ENCODE data around the gene COBLL1.

The COBLL1 gene

DNA sequence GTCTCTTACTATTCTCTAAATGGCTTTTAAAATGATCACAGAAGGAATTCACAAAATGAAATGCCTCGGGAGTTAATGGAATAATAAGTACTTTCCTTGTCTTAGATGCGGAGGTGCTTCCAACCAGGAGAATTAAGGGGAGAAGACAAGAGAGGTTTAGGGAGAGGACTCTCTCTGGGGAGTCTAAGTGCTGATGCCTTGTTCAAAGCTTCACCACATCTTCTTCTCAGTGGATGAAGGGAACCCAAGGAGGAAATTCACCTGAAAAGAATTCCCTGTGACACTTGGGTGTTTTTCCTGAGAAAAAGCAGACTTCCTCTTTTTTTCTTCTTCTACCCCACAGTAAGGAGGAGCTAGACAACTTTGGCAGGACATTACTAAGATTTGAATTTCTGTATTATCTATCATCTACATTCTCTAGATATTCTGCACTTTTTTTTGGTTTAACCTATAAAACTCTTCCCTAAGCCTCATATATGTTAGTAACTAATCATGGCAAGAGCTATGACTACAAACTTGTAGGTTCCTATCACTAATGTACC, 150.2 kb downstream of the COBLL1 start:
- no peaks in the 10 kb centered on the region for H3K36me3 ChIP-seq
- no peaks in the 10 kb centered on the region for H3K9me3 ChIP-seq
- no peak for TF ChIP-seq Cebpa-rat (IDR thresholded peaks at IDR 0.05)
- no peaks in the 10 kb centered on the region for H3K27me3 ChIP-seq
- H3K4me2 ChIP-seq = no peak overlapping the region
- no peak overlapping the region for H3K9ac ChIP-seq
- no peak overlapping the region for H3K4me3 ChIP-seq
- no peaks in the 10 kb centered on the region for H3K4me1 ChIP-seq
- no peak overlapping the region for H3K27ac ChIP-seq
- no peaks in the 10 kb centered on the region for H4K20me1 ChIP-seq

DNA sequence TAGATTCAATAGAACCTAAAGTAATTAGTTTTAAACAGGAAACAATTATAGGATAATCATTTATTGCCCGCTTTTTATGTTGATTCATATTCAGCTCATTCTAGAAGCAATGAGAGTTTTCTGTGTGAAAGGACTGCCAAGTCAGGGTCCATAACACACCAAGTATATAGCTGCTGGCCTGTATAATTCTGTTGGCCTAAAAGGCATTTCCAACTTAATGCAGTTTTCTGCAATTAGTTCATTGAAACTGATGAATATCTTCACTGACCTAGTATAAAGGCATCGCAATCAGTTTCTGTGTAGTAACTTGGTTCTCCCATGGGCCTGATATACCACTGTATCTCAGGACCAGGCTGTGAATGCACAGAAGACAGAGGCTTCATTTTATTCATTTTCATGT, 151.3 kb downstream of the COBLL1 start:
- Histone ChIP-seq H4K20me1 (no peaks in the 10 kb centered on the region), H3K27me3 (no peaks in the 10 kb centered on the region), H3K9me3 (no peaks in the 10 kb centered on the region), H3K4me3 (no peak overlapping the region), H3K27ac (no peak overlapping the region), H3K4me1 (no peaks in the 10 kb centered on the region), H3K4me2 (no peak overlapping the region), H3K36me3 (no peaks in the 10 kb centered on the region), H3K9ac (no peak overlapping the region)
- TF ChIP-seq Cebpa-rat (IDR thresholded peaks at IDR 0.05) = no peak

DNA sequence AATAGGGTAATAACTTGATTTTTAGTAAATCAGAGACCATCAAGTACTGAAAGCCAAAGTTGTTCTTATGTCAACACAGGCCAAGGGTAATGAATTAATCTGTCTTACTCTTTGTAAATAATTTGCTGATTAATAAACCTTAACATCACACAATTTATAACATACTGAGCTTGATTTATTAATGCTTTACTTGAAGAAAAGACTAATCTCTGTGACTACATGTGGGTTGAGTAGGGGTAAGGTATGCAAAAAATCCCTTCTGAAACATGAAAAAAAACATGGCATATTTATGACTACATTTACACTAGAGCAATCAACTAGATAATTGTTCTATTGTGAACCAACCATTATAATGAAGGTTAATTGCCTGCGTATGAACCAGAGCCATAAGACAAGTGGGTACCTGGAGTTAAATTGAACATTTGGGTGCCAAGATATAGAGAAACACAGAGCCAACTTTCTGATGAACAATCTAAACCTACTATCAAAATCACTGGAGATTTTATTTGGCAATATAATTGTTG, 152.7 kb downstream of the COBLL1 start:
- Histone ChIP-seq H3K27me3 (no peaks in the 10 kb centered on the region), H3K4me3 (no peak overlapping the region), H3K9ac (no peak overlapping the region), H3K4me2 (no peak overlapping the region), H3K9me3 (no peaks in the 10 kb centered on the region), H3K27ac (no peak overlapping the region), H3K36me3 (no peaks in the 10 kb centered on the region), H4K20me1 (no peaks in the 10 kb centered on the region), H3K4me1 (no peaks in the 10 kb centered on the region)
- TF ChIP-seq Cebpa-rat (IDR thresholded peaks at IDR 0.05) = no peak

DNA sequence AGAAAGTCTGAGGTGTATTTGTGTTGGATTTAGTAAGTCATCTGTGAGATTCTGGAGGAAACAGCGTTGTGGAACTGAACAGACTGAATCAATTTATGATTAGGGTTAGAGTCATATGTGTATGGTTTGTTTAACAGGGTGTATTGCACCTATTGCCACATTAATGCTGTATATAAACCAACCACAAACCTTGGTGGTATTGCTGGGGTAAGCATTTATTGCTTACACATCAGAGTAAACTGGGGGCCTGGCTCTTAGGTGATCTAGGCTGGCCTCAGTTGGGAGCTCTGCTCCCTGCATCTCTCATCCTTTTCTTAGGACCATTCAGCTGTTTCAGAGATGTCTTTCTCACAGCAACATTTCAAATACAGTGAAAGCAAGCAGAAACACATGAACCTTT, 160.6 kb downstream of the COBLL1 start:
- peaks cover 6% of the 10 kb centered on the region for H3K9me3 ChIP-seq
- no peak overlapping the region for H3K27ac ChIP-seq
- no peak overlapping the region for H3K4me3 ChIP-seq
- H4K20me1 ChIP-seq = no peaks in the 10 kb centered on the region
- H3K4me1 ChIP-seq = no peaks in the 10 kb centered on the region
- no peaks in the 10 kb centered on the region for H3K36me3 ChIP-seq
- TF ChIP-seq Cebpa-rat (IDR thresholded peaks at IDR 0.05) = no peak
- no peak overlapping the region for H3K4me2 ChIP-seq
- no peak overlapping the region for H3K9ac ChIP-seq
- no peaks in the 10 kb centered on the region for H3K27me3 ChIP-seq

DNA sequence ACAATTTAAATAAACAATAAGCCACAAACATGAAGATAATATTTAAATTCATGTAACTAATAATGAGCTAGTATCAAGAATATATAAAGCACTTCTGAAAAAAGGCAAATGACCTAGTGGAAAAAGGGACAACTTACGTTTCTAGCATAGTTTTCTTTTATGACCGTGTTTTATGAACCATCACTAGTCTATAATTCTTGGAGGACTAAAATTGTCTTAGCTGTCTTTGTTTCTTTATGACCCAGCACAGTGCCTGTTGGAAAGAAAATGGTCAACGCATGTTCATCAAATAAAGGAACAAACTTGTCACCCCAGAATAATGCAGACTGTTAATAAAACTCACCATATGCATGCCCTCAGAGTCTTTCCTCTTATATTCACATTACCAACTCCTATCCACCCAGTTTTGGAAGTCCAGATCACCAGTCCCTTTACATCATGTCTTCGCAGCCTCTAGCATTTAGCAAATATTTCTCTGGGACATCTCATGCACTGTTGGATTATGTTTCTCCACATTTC, 162.9 kb downstream of the COBLL1 start:
- Histone ChIP-seq H3K27ac (no peak overlapping the region), H3K4me3 (no peak overlapping the region), H4K20me1 (no peaks in the 10 kb centered on the region), H3K4me1 (no peaks in the 10 kb centered on the region), H3K36me3 (no peaks in the 10 kb centered on the region), H3K4me2 (no peak overlapping the region), H3K9ac (no peak overlapping the region), H3K9me3 (peaks cover 6% of the 10 kb centered on the region), H3K27me3 (no peaks in the 10 kb centered on the region)
- no peak for TF ChIP-seq Cebpa-rat (IDR thresholded peaks at IDR 0.05)

DNA sequence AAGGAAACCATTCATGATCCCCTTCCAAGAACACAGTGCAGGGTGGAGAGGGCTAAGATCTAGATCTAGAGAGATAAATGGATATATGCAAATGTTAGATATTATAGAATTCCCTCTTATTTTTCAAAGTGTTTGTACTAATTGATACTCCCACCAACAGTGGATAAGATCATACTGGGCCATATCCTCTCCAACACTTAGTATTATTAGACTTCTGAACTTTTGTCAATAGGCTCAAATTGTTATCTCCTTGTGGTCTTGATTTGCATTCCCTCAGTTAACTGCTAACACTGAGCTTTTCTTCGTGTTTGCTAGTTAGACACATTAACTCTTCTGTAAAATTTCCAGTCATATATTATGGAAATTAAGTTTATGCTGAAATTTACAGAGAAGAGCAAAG, 163.9 kb downstream of the COBLL1 start:
- no peak for TF ChIP-seq Cebpa-rat (IDR thresholded peaks at IDR 0.05)
- Histone ChIP-seq H3K9ac (no peak overlapping the region), H4K20me1 (no peaks in the 10 kb centered on the region), H3K27me3 (no peaks in the 10 kb centered on the region), H3K36me3 (no peaks in the 10 kb centered on the region), H3K4me1 (no peaks in the 10 kb centered on the region), H3K27ac (no peak overlapping the region), H3K4me3 (no peak overlapping the region), H3K4me2 (no peak overlapping the region), H3K9me3 (peaks cover 6% of the 10 kb centered on the region)

DNA sequence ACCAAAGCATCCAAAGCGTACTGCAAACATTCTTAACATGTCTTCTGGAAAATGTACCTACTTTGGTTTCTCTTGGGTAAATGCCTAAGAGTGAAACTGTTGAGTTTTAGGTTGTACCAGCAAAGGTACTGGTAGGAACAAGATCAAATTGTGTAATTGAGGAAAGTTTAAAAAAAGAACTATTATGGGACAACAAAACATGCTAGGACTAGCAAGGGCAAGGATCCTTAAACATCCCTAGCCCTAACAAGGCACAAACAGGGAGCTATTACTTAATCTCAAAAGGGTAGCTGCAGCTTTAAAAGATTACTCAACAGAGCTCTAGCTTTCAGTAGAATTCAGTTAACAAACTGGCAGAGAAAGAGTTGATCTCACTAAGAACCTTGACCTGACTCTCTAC, 164.4 kb downstream of the COBLL1 start:
- H3K4me1 ChIP-seq = no peaks in the 10 kb centered on the region
- no peak overlapping the region for H3K9ac ChIP-seq
- no peak overlapping the region for H3K4me3 ChIP-seq
- peaks cover 6% of the 10 kb centered on the region for H3K9me3 ChIP-seq
- no peak for TF ChIP-seq Cebpa-rat (IDR thresholded peaks at IDR 0.05)
- no peaks in the 10 kb centered on the region for H3K36me3 ChIP-seq
- no peak overlapping the region for H3K4me2 ChIP-seq
- no peaks in the 10 kb centered on the region for H3K27me3 ChIP-seq
- no peak overlapping the region for H3K27ac ChIP-seq
- no peaks in the 10 kb centered on the region for H4K20me1 ChIP-seq

DNA sequence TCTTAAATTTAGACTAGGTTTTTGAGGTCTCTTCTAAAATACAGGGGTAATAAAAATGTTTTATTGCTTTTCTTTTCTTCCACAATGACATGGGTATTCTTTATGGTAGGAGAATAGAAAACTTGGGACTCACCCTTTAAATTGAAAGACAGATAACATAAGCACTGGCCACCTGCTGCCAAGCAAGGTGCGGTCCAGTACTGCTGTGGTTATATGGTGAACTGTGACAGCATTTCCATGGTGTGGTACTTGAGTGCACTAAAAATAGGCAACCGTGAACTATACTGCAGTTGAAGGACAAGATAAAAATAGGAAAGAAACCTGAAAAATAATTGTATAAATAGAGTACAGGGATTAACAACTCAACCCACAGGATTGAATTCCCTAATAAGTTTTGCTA, 165.9 kb downstream of the COBLL1 start:
- Histone ChIP-seq H3K4me3 (no peak overlapping the region), H4K20me1 (no peaks in the 10 kb centered on the region), H3K27ac (no peak overlapping the region), H3K27me3 (no peaks in the 10 kb centered on the region), H3K9me3 (peaks cover 6% of the 10 kb centered on the region), H3K4me2 (no peak overlapping the region), H3K9ac (no peak overlapping the region), H3K4me1 (no peaks in the 10 kb centered on the region), H3K36me3 (no peaks in the 10 kb centered on the region)
- no peak for TF ChIP-seq Cebpa-rat (IDR thresholded peaks at IDR 0.05)

DNA sequence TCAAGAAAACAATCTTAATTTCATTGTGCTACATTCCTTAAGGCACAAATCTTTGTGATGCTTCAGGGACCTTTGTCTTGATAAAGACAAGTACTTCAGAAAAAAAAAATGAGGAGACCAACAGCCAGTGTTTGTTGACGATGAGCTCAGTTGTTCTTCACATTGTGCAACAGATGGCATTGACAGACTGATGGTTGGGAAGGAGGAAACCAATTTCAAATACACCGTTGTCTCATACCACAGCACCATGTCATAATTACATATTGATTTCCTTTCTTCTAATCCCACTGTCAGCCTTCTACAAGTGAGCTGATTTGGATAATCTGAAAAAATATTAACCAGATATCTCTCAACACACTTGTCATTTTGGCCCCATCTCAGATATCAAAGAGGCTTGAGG, 166.6 kb downstream of the COBLL1 start:
- Histone ChIP-seq H3K9me3 (peaks cover 6% of the 10 kb centered on the region), H3K27me3 (no peaks in the 10 kb centered on the region), H3K4me2 (no peak overlapping the region), H3K4me1 (no peaks in the 10 kb centered on the region), H3K27ac (no peak overlapping the region), H3K9ac (no peak overlapping the region), H3K36me3 (no peaks in the 10 kb centered on the region), H4K20me1 (no peaks in the 10 kb centered on the region), H3K4me3 (no peak overlapping the region)
- TF ChIP-seq Cebpa-rat (IDR thresholded peaks at IDR 0.05) = no peak

DNA sequence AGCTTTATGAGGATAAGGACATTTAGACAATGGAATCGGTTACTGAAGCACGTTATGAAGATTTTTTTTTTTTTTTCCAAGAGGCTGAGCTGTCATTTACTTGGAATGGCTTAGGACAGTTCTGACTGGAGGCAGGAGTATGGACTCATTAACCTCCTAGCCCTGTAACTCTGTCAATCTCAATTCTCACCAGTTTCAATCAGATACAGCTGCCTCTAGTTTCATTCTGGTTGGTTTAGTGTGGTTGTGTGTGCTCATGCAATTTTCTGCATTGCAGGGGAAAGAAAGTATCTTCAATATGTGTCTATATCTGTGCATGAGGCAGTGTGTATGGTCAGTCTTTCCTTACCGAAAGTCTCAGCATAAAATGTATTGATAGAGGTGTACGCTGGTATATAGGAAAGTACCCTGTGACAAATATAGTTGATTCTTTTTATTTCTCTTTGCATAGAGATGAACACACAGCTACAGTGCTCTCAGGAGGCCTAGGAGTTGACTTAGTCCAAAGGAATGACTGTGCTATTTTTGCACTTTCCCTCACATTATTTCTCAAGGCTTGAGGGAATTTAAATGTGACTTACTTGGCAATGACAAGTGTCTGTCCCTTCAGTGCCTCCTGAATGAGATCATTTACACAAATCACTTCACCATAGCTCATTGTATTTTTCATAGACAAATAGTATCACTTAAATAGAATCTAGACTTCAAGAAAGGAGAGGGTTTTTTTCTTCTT, 169.8 kb downstream of the COBLL1 start:
- H4K20me1 ChIP-seq = no peaks in the 10 kb centered on the region
- peaks cover 15% of the 10 kb centered on the region for H3K4me1 ChIP-seq
- H3K9ac ChIP-seq = no peak overlapping the region
- H3K36me3 ChIP-seq = no peaks in the 10 kb centered on the region
- no peaks in the 10 kb centered on the region for H3K27me3 ChIP-seq
- H3K4me2 ChIP-seq = no peak overlapping the region
- TF ChIP-seq Cebpa-rat (IDR thresholded peaks at IDR 0.05) = no peak
- no peak overlapping the region for H3K27ac ChIP-seq
- H3K9me3 ChIP-seq = no peaks in the 10 kb centered on the region
- H3K4me3 ChIP-seq = no peak overlapping the region
